ENCODE measurements around the gene PRDM11. TPM values are rescaled to one million over a fixed set of nuclear protein-coding genes. Genes with fewer than 3 reads are reported as not detected.

PRDM11 gene
- total RNA-seq, 4 donors from 2014 or later: 5.0 to 15.4 (median 9.5) TPM

- peaks cover 0 to 6% (median 0%) of the 10 kb centered on the region in 3 donors for H3K27me3 ChIP-seq
- H3K36me3 ChIP-seq: no peaks in the 10 kb centered on the region
- ATAC-seq (no peak), DNase-seq (no peak)
- TF ChIP-seq CTCF (IDR thresholded peaks at IDR 0.05 in 4 of 5, conservative IDR thresholded peaks at IDR 0.05 in 1 of 5) (no peak), POLR2A (IDR thresholded peaks at IDR 0.05) (no peak)
- H3K4me3 ChIP-seq: no peak overlapping the region
- in situ Hi-C loops (cut with MboI; ENCODE audit: low sequenced_read_pairs in 4 of 4): loop anchor here in 1 of 4 donors (10.0 kb wide), 1 partner anchor 125 kb away; no protein-coding TSS in a partner anchor
- H3K9me3 ChIP-seq: no peaks in the 10 kb centered on the region
- no peak overlapping the region for H3K27ac ChIP-seq
- intact Hi-C loops (cut with DNase I; ENCODE audit: low total_unique reads): no loop called here
- H3K4me1 ChIP-seq: no peaks in the 10 kb centered on the region
These were observed 93.3 kb downstream of the PRDM11 start for GRCh38 chr11:45239733-45240132.

GRCh38 chr11:45243967-45244366 is 97.5 kb downstream of the PRDM11 start:
- Histone ChIP-seq H3K9me3 (no peaks in the 10 kb centered on the region), H3K4me3 (no peak overlapping the region), H3K4me1 (peaks cover 6 to 10% of the 10 kb centered on the region in 2 donors), H3K27ac (no peak overlapping the region), H3K36me3 (no peaks in the 10 kb centered on the region), H3K27me3 (no peaks in the 10 kb centered on the region)
- DNase-seq (no peak), ATAC-seq (no peak)
- no peak for TF ChIP-seq CTCF (IDR thresholded peaks at IDR 0.05 in 4 of 5, conservative IDR thresholded peaks at IDR 0.05 in 1 of 5)
- TF ChIP-seq POLR2A (IDR thresholded peaks at IDR 0.05): no peak
- intact Hi-C loops (cut with DNase I; ENCODE audit: low total_unique reads) (no loop called here), in situ Hi-C loops (cut with MboI; ENCODE audit: low sequenced_read_pairs in 4 of 4) (no loop called here)

- Histone ChIP-seq H3K27ac (no peak overlapping the region), H3K27me3 (no peaks in the 10 kb centered on the region), H3K9me3 (no peaks in the 10 kb centered on the region), H3K36me3 (no peaks in the 10 kb centered on the region), H3K4me1 (peaks cover 6 to 10% of the 10 kb centered on the region in 2 donors), H3K4me3 (no peak overlapping the region)
- TF ChIP-seq POLR2A (IDR thresholded peaks at IDR 0.05): no peak
- TF ChIP-seq CTCF (IDR thresholded peaks at IDR 0.05 in 4 of 5, conservative IDR thresholded peaks at IDR 0.05 in 1 of 5): no peak
- intact Hi-C loops (cut with DNase I; ENCODE audit: low total_unique reads): no loop called here
- DNase-seq (no peak), ATAC-seq (peak in 1 of 2 donors; percentile 75)
- in situ Hi-C loops (cut with MboI; ENCODE audit: low sequenced_read_pairs in 4 of 4): no loop called here
These were observed 99.0 kb downstream of the PRDM11 start for GRCh38 chr11:45245218-45246045.

- in situ Hi-C loops (cut with MboI; ENCODE audit: low sequenced_read_pairs in 4 of 4): no loop called here
- no peak for ATAC-seq
These were observed 99.8 kb downstream of the PRDM11 start for GRCh38 chr11:45246241-45246640.

More at GRCh38 chr11:45246241-45246640, 99.8 kb downstream of the PRDM11 start:
- no peak overlapping the region for H3K4me3 ChIP-seq
- H3K4me1 ChIP-seq: peaks cover 6 to 10% of the 10 kb centered on the region in 2 donors
- no peak overlapping the region for H3K27ac ChIP-seq
- intact Hi-C loops (cut with DNase I; ENCODE audit: low total_unique reads): no loop called here
- DNase-seq: no peak
- H3K27me3 ChIP-seq: no peaks in the 10 kb centered on the region
- no peak for TF ChIP-seq POLR2A (IDR thresholded peaks at IDR 0.05)
- no peak for TF ChIP-seq CTCF (IDR thresholded peaks at IDR 0.05 in 4 of 5, conservative IDR thresholded peaks at IDR 0.05 in 1 of 5)
- H3K9me3 ChIP-seq: no peaks in the 10 kb centered on the region
- no peaks in the 10 kb centered on the region for H3K36me3 ChIP-seq

All from gastrocnemius medialis (tissue), 4 donors.